K562 (cell line): ENCODE measurements around the gene ZNF613. TPM values are rescaled to one million over a fixed set of nuclear protein-coding genes. Genes with fewer than 3 reads are reported as not detected.

Experiments
- BRF2 ChIP-seq: IDR thresholded peaks from 3 replicates; pipeline ENCODE4 v1.6.1; 2011; ENCODE audit warnings: borderline replicate concordance, mild to moderate bottlenecking; ENCODE audit not compliant: insufficient read length, insufficient read depth
- CTCFL ChIP-seq: IDR thresholded peaks from 2 replicates; pipeline ENCODE4 v1.6.1; 2011; ENCODE audit warnings: borderline replicate concordance, low read depth, mild to moderate bottlenecking, moderate library complexity, low read length; ENCODE audit not compliant: insufficient read depth, poor library complexity, severe bottlenecking
- RAD51 ChIP-seq: fragments of 450-650 bp; IDR thresholded peaks from 2 replicates; pipeline ENCODE4 v1.7.1; 2016; ENCODE audit warnings: low read depth, mild to moderate bottlenecking, borderline replicate concordance
- ZNF263 ChIP-seq: sonication (generic); formaldehyde crosslinking; IDR thresholded peaks from 2 replicates; pipeline ENCODE4 v1.8.0; 2022; ENCODE audit warnings: mild to moderate bottlenecking, missing genetic modification reagents, borderline replicate concordance
- ZNF311 ChIP-seq: fragments of 250-450 bp; sonication (Bioruptor Pico); IDR thresholded peaks from 2 replicates; pipeline ENCODE4 v1.4.0; 2020; ENCODE audit warnings: mild to moderate bottlenecking, moderate library complexity
- ZNF518B ChIP-seq: fragments of 250-450 bp; sonication (Bioruptor Pico); IDR thresholded peaks from 2 replicates; pipeline ENCODE4 v1.5.0; 2021; ENCODE audit warnings: mild to moderate bottlenecking, moderate library complexity
- polyA plus RNA-seq, 8 experiments: library from polyadenylated mRNA; depleted of rRNA in 4 of 8; stranded (reverse) in 5 of 8; unstranded in 3 of 8; fragments of >200 nt; fragmentation: Nextera tagmentation in 2 of 8; fragmentation: Illumina TruSeq in 1 of 8; extraction: Ambion mirVana in 2 of 8; extraction: Trizol in 1 of 8; gene quantifications; 2 replicates each; pipeline versions ENCODE4 v1.2.1 to v1.2.3, GENCODE V29; 2011 to 2014; ENCODE audit warnings: inconsistent platforms in 1 of 8, missing spikeins in 1 of 8
- total RNA-seq, 7 experiments: library from RNA; depleted of rRNA in 6 of 7; stranded (reverse); fragments of >200 nt in 6 of 7; fragmentation: Illumina TruSeq in 2 of 7; extraction: Trizol in 2 of 7; gene quantifications; 2 replicates each; pipeline versions ENCODE4 v1.2.1 to v1.2.3, GENCODE V29; 2011 to 2021; ENCODE audit warnings: low replicate concordance in 1 of 7
- TF ChIP-seq, protein P1 (sequence below): fragments of 200-800 bp; sonication (Bioruptor generic); IDR thresholded peaks from 2 replicates; pipeline ENCODE4 v1.6.1; 2016; ENCODE audit warnings: missing genetic modification characterization, missing compliant biosample characterization
- TF ChIP-seq, protein P2 (sequence below), 3 experiments: fragments of 200-800 bp in 1 of 3; sonication (Bioruptor generic) in 1 of 3; sonication (generic) in 1 of 3; formaldehyde crosslinking in 1 of 3; IDR thresholded peaks; 2 replicates each; pipeline versions ENCODE4 v1.6.1 to v1.8.0; 2016 to 2022; ENCODE audit warnings: mild to moderate bottlenecking in 2 of 3, missing compliant biosample characterization in 2 of 3, missing genetic modification characterization in 2 of 3, missing genetic modification reagents in 1 of 3
- TF ChIP-seq, protein P3 (sequence below): sonication (generic); formaldehyde crosslinking; IDR thresholded peaks from 2 replicates; pipeline ENCODE4 v1.8.0; 2022; ENCODE audit warnings: mild to moderate bottlenecking, missing genetic modification reagents

Gene ZNF613
- total and polyA plus RNA-seq, 9 of the 15 experiments (the other 6 are each of a cell fraction or from before 2014, with no cell fraction given): 2.1 to 4.5 (median 2.7) TPM

GRCh38 chr19:51926784-51927741 is at the start of gene ZNF613 (continued):
- no peak for TF ChIP-seq ZNF518B (CRISPR knock-in tag)
- TF ChIP-seq, protein P1, sequence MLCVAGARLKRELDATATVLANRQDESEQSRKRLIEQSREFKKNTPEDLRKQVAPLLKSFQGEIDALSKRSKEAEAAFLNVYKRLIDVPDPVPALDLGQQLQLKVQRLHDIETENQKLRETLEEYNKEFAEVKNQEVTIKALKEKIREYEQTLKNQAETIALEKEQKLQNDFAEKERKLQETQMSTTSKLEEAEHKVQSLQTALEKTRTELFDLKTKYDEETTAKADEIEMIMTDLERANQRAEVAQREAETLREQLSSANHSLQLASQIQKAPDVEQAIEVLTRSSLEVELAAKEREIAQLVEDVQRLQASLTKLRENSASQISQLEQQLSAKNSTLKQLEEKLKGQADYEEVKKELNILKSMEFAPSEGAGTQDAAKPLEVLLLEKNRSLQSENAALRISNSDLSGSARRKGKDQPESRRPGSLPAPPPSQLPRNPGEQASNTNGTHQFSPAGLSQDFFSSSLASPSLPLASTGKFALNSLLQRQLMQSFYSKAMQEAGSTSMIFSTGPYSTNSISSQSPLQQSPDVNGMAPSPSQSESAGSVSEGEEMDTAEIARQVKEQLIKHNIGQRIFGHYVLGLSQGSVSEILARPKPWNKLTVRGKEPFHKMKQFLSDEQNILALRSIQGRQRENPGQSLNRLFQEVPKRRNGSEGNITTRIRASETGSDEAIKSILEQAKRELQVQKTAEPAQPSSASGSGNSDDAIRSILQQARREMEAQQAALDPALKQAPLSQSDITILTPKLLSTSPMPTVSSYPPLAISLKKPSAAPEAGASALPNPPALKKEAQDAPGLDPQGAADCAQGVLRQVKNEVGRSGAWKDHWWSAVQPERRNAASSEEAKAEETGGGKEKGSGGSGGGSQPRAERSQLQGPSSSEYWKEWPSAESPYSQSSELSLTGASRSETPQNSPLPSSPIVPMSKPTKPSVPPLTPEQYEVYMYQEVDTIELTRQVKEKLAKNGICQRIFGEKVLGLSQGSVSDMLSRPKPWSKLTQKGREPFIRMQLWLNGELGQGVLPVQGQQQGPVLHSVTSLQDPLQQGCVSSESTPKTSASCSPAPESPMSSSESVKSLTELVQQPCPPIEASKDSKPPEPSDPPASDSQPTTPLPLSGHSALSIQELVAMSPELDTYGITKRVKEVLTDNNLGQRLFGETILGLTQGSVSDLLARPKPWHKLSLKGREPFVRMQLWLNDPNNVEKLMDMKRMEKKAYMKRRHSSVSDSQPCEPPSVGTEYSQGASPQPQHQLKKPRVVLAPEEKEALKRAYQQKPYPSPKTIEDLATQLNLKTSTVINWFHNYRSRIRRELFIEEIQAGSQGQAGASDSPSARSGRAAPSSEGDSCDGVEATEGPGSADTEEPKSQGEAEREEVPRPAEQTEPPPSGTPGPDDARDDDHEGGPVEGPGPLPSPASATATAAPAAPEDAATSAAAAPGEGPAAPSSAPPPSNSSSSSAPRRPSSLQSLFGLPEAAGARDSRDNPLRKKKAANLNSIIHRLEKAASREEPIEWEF (CRISPR knock-in tag): no peak
- TF ChIP-seq RAD51: no peak
- TF ChIP-seq, protein P2, sequence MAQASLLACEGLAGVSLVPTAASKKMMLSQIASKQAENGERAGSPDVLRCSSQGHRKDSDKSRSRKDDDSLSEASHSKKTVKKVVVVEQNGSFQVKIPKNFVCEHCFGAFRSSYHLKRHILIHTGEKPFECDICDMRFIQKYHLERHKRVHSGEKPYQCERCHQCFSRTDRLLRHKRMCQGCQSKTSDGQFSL (CRISPR knock-in tag; IDR thresholded peaks at IDR 0.05): no peak
- TF ChIP-seq, protein P2 (tag; IDR thresholded peaks at IDR 0.05): no peak
- TF ChIP-seq, protein P3, sequence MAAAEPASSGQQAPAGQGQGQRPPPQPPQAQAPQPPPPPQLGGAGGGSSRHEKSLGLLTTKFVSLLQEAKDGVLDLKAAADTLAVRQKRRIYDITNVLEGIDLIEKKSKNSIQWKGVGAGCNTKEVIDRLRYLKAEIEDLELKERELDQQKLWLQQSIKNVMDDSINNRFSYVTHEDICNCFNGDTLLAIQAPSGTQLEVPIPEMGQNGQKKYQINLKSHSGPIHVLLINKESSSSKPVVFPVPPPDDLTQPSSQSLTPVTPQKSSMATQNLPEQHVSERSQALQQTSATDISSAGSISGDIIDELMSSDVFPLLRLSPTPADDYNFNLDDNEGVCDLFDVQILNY (CRISPR knock-in tag): no peak
- no peak for TF ChIP-seq CTCFL
- peak; percentile 17; the same call in 1 of the 2 replicates for TF ChIP-seq ZNF263
- no peak for TF ChIP-seq ZNF311
- TF ChIP-seq BRF2: no peak
